SK-N-SH treated with all-trans-retinoic acid at 6 μM for 48 hours (cell line): ENCODE data around the gene FANCC.

ENCODE experiments used
- ARNTL ChIP-seq: fragments of 450-650 bp; formaldehyde crosslinking; IDR thresholded peaks from 2 replicates; pipeline ENCODE4 v1.5.0; 2020; ENCODE audit warnings: low read depth, mild to moderate bottlenecking, moderate library complexity, borderline replicate concordance
- CSDC2 ChIP-seq: fragments of 250-450 bp; sonication (Bioruptor Pico); IDR thresholded peaks from 2 replicates; pipeline ENCODE4 v1.5.0; 2020; ENCODE audit warnings: mild to moderate bottlenecking, moderate library complexity
- ESRRG ChIP-seq: fragments of 250-450 bp; sonication (Bioruptor Pico); IDR thresholded peaks from 2 replicates; pipeline ENCODE4 v1.6.1; 2021; ENCODE audit warnings: mild to moderate bottlenecking
- ISL1 ChIP-seq: fragments of 250-450 bp; sonication (Bioruptor Pico); IDR thresholded peaks from 2 replicates; pipeline ENCODE4 v2.1.2; 2022; ENCODE audit warnings: mild to moderate bottlenecking, moderate library complexity
- OSR1 ChIP-seq: fragments of 250-450 bp; sonication (Bioruptor Pico); IDR thresholded peaks from 2 replicates; pipeline ENCODE4 v1.8.0; 2022; ENCODE audit warnings: moderate library complexity, mild to moderate bottlenecking, inconsistent platforms
- RARB ChIP-seq: fragments of 250-450 bp; sonication (Bioruptor Pico); IDR thresholded peaks from 2 replicates; pipeline ENCODE4 v1.8.0; 2021; ENCODE audit warnings: mild to moderate bottlenecking, moderate library complexity
- ZFP3 ChIP-seq: fragments of 250-450 bp; sonication (Bioruptor Pico); IDR thresholded peaks from 2 replicates; pipeline ENCODE4 v1.5.0; 2020; ENCODE audit warnings: mild to moderate bottlenecking, moderate library complexity
- ZFP30 ChIP-seq: fragments of 450-650 bp; formaldehyde crosslinking; IDR thresholded peaks from 2 replicates; pipeline ENCODE4 v1.5.0; 2022; ENCODE audit warnings: mild to moderate bottlenecking, moderate library complexity
- ZNF565 ChIP-seq: fragments of 450-650 bp; formaldehyde crosslinking; conservative IDR thresholded peaks from 2 replicates; pipeline ENCODE4 v1.5.0; 2020; ENCODE audit warnings: low read depth, mild to moderate bottlenecking, moderate library complexity
- ZNF8 ChIP-seq: fragments of 450-650 bp; formaldehyde crosslinking; IDR thresholded peaks from 2 replicates; pipeline ENCODE4 v1.5.0; 2020; ENCODE audit warnings: mild to moderate bottlenecking, moderate library complexity
- TF ChIP-seq, protein P1 (sequence below): fragments of 250-450 bp; sonication (Bioruptor Pico); IDR thresholded peaks from 2 replicates; pipeline ENCODE4 v1.5.1; 2020; ENCODE audit warnings: low read depth, mild to moderate bottlenecking, moderate library complexity
- TF ChIP-seq, protein P2 (sequence below): fragments of 250-450 bp; sonication (Bioruptor Pico); IDR thresholded peaks from 2 replicates; pipeline ENCODE4 v1.5.0; 2020; ENCODE audit warnings: mild to moderate bottlenecking, moderate library complexity
- TF ChIP-seq, protein P3 (sequence below): fragments of 250-450 bp; sonication (Bioruptor Pico); IDR thresholded peaks from 2 replicates; pipeline ENCODE4 v1.8.0; 2021; ENCODE audit warnings: low read depth, mild to moderate bottlenecking, moderate library complexity, borderline replicate concordance
- TF ChIP-seq, protein P4 (sequence below): fragments of 250-450 bp; sonication (Bioruptor Pico); IDR thresholded peaks from 2 replicates; pipeline ENCODE4 v1.8.0; 2020; ENCODE audit warnings: mild to moderate bottlenecking, moderate library complexity, borderline replicate concordance

DNA sequence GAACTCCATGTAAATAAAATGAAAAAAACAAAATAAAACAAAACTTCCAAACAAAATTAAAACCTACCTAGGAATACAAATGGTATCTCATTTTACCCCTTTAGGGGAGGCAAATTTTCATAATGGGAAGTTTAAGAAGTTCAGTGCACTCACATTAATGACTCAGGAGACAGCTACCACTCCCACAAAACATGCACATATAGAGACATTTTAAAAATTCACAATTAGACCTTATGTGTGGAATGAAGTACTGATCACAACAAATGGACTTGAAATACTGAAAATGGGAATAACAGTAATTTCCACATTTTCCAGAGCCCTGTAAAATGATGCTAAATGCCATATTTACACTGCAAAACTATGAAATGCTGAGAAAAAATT, 91.8 kb downstream of the FANCC start:
- TF ChIP-seq ARNTL (CRISPR knock-in tag) (no peak), RARB (CRISPR knock-in tag) (no peak), OSR1 (CRISPR knock-in tag) (no peak), ZFP3 (CRISPR knock-in tag) (no peak), ZNF565 (CRISPR knock-in tag) (no peak), ZFP30 (CRISPR knock-in tag) (no peak), ISL1 (CRISPR knock-in tag) (no peak), CSDC2 (CRISPR knock-in tag) (no peak), ZNF8 (CRISPR knock-in tag) (no peak), ESRRG (CRISPR knock-in tag) (no peak)
- TF ChIP-seq, protein P1, sequence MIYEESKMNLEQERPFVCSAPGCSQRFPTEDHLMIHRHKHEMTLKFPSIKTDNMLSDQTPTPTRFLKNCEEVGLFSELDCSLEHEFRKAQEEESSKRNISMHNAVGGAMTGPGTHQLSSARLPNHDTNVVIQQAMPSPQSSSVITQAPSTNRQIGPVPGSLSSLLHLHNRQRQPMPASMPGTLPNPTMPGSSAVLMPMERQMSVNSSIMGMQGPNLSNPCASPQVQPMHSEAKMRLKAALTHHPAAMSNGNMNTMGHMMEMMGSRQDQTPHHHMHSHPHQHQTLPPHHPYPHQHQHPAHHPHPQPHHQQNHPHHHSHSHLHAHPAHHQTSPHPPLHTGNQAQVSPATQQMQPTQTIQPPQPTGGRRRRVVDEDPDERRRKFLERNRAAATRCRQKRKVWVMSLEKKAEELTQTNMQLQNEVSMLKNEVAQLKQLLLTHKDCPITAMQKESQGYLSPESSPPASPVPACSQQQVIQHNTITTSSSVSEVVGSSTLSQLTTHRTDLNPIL (CRISPR knock-in tag) = no peak
- TF ChIP-seq, protein P2, sequence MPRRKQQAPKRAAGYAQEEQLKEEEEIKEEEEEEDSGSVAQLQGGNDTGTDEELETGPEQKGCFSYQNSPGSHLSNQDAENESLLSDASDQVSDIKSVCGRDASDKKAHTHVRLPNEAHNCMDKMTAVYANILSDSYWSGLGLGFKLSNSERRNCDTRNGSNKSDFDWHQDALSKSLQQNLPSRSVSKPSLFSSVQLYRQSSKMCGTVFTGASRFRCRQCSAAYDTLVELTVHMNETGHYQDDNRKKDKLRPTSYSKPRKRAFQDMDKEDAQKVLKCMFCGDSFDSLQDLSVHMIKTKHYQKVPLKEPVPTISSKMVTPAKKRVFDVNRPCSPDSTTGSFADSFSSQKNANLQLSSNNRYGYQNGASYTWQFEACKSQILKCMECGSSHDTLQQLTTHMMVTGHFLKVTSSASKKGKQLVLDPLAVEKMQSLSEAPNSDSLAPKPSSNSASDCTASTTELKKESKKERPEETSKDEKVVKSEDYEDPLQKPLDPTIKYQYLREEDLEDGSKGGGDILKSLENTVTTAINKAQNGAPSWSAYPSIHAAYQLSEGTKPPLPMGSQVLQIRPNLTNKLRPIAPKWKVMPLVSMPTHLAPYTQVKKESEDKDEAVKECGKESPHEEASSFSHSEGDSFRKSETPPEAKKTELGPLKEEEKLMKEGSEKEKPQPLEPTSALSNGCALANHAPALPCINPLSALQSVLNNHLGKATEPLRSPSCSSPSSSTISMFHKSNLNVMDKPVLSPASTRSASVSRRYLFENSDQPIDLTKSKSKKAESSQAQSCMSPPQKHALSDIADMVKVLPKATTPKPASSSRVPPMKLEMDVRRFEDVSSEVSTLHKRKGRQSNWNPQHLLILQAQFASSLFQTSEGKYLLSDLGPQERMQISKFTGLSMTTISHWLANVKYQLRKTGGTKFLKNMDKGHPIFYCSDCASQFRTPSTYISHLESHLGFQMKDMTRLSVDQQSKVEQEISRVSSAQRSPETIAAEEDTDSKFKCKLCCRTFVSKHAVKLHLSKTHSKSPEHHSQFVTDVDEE (CRISPR knock-in tag) = no peak
- TF ChIP-seq, protein P3, sequence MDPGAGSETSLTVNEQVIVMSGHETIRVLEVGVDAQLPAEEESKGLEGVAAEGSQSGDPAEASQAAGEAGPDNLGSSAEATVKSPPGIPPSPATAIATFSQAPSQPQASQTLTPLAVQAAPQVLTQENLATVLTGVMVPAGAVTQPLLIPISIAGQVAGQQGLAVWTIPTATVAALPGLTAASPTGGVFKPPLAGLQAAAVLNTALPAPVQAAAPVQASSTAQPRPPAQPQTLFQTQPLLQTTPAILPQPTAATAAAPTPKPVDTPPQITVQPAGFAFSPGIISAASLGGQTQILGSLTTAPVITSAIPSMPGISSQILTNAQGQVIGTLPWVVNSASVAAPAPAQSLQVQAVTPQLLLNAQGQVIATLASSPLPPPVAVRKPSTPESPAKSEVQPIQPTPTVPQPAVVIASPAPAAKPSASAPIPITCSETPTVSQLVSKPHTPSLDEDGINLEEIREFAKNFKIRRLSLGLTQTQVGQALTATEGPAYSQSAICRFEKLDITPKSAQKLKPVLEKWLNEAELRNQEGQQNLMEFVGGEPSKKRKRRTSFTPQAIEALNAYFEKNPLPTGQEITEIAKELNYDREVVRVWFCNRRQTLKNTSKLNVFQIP (CRISPR knock-in tag) = no peak
- TF ChIP-seq, protein P4, sequence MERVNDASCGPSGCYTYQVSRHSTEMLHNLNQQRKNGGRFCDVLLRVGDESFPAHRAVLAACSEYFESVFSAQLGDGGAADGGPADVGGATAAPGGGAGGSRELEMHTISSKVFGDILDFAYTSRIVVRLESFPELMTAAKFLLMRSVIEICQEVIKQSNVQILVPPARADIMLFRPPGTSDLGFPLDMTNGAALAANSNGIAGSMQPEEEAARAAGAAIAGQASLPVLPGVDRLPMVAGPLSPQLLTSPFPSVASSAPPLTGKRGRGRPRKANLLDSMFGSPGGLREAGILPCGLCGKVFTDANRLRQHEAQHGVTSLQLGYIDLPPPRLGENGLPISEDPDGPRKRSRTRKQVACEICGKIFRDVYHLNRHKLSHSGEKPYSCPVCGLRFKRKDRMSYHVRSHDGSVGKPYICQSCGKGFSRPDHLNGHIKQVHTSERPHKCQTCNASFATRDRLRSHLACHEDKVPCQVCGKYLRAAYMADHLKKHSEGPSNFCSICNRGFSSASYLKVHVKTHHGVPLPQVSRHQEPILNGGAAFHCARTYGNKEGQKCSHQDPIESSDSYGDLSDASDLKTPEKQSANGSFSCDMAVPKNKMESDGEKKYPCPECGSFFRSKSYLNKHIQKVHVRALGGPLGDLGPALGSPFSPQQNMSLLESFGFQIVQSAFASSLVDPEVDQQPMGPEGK (CRISPR knock-in tag) = no peak
